Endodermal cell (in vitro differentiated cells): ENCODE results near the gene CYP2U1. TPM values are rescaled to one million over a fixed set of nuclear protein-coding genes. Genes with fewer than 3 reads are reported as not detected.

ENCODE experiments used
- DNase-seq: peaks from one replicate; pipeline ENCODE4 v3.0.0-alpha.2; 2017
- H3K27ac ChIP-seq: 2 replicates; pipeline ENCODE4 v1.5.1; 2013; ENCODE audit warnings: mild to moderate bottlenecking, low read depth, low read length, moderate library complexity
- H3K27me3 ChIP-seq: 2 replicates; pipeline ENCODE4 v1.6.1; 2013; ENCODE audit warnings: mild to moderate bottlenecking, low read length, moderate library complexity; ENCODE audit not compliant: insufficient read depth, control insufficient read depth, poor library complexity, severe bottlenecking
- H3K36me3 ChIP-seq: 2 replicates; pipeline ENCODE4 v1.7.0; 2013; ENCODE audit warnings: mild to moderate bottlenecking, low read length, moderate library complexity; ENCODE audit not compliant: control insufficient read depth, insufficient read depth
- H3K4me1 ChIP-seq: one replicate; pipeline ENCODE4 v1.7.0; 2013; ENCODE audit warnings: low read length; ENCODE audit not compliant: control insufficient read depth, insufficient read depth
- H3K4me3 ChIP-seq: 2 replicates; pipeline ENCODE4 v1.5.1; 2013; ENCODE audit warnings: mild to moderate bottlenecking, low read length, moderate library complexity
- H3K9ac ChIP-seq: 2 replicates; pipeline ENCODE4 v1.6.1; 2013; ENCODE audit warnings: mild to moderate bottlenecking, low read length, moderate library complexity; ENCODE audit not compliant: poor library complexity, severe bottlenecking; ENCODE audit errors: extremely low read depth
- H3K9me3 ChIP-seq: 2 replicates; pipeline ENCODE4 v1.6.1; 2013; ENCODE audit warnings: mild to moderate bottlenecking, low read length, moderate library complexity; ENCODE audit not compliant: control insufficient read depth
- H3K27ac Mint-ChIP-seq: 2 replicates; pipeline ENCODE4 v1.8.0; 2020; ENCODE audit warnings: mixed read lengths
- H3K27me3 Mint-ChIP-seq: 2 replicates; pipeline ENCODE4 v1.8.0; 2021; ENCODE audit warnings: mild to moderate bottlenecking, mixed read lengths; ENCODE audit not compliant: insufficient read depth
- H3K36me3 Mint-ChIP-seq: 2 replicates; pipeline ENCODE4 v1.8.0; 2020; ENCODE audit warnings: low read depth, mixed read lengths
- H3K4me1 Mint-ChIP-seq: 2 replicates; pipeline ENCODE4 v1.8.0; 2020; ENCODE audit warnings: mixed read lengths
- H3K4me3 Mint-ChIP-seq: 2 replicates; pipeline ENCODE4 v1.8.0; 2020; ENCODE audit warnings: mild to moderate bottlenecking, moderate library complexity, mixed read lengths
- H3K9me3 Mint-ChIP-seq: 2 replicates; pipeline ENCODE4 v1.8.0; 2020; ENCODE audit warnings: mild to moderate bottlenecking, mixed read lengths
- CTCF ChIP-seq: fragments of 200-600 bp; sonication (generic); conservative IDR thresholded peaks from 2 replicates; pipeline ENCODE4 v1.5.0; 2021; ENCODE audit warnings: antibody characterized with exemption, mild to moderate bottlenecking
- WGBS, 2 experiments: methylation state at CpG; one replicate each; pipeline versions ENCODE4 v1.1.5 to v1.1.7; 2013; ENCODE audit warnings: missing lambda C conversion rate in 2 of 2, mixed read lengths in 1 of 2; ENCODE audit not compliant: insufficient coverage in 1 of 2, insufficient read length in 1 of 2; 5-methylcytosine and 5-hydroxymethylcytosine counted together
- total RNA-seq, 2 donors: library from RNA; stranded (reverse); fragmentation: NEBNext Ultra II Directional in 1 of 2; extraction: Animal tissue kit (Norgen Biotek cat#: 25700) in 1 of 2; gene quantifications; 2 replicates in 1 of 2; 3 replicates in 1 of 2; pipeline ENCODE4 v1.2.1, GENCODE V29; 2021

The CYP2U1 gene
- total RNA-seq, 2 donors from 2014 or later: 2.2 to 3.7 TPM

GRCh38 chr4:107977482-107977881, 46.1 kb downstream of the CYP2U1 start:
- 93 to 98% methylated on average over 4 of the region's 4 CpGs for whole genome bisulfite sequencing, 2 experiments
- H3K36me3 Mint-ChIP-seq: no peaks in the 10 kb centered on the region
- no peak overlapping the region for H3K27ac ChIP-seq
- no peak for TF ChIP-seq CTCF
- H3K4me1 ChIP-seq: no peaks in the 10 kb centered on the region
- H3K9me3 Mint-ChIP-seq: peaks cover 3% of the 10 kb centered on the region
- H3K4me1 Mint-ChIP-seq: no peaks in the 10 kb centered on the region
- H3K4me3 Mint-ChIP-seq: no peak overlapping the region
- no peak overlapping the region for H3K4me3 ChIP-seq
- no peak overlapping the region for H3K9ac ChIP-seq
- H3K27ac Mint-ChIP-seq: no peak overlapping the region
- no peaks in the 10 kb centered on the region for H3K36me3 ChIP-seq
- no peaks in the 10 kb centered on the region for H3K27me3 ChIP-seq
- H3K9me3 ChIP-seq: no peaks in the 10 kb centered on the region
- DNase-seq: no peak
- no peaks in the 10 kb centered on the region for H3K27me3 Mint-ChIP-seq

GRCh38 chr4:107977966-107978705, 46.8 kb downstream of the CYP2U1 start:
- Mint-ChIP-seq H3K4me3 (no peak overlapping the region), H3K36me3 (no peaks in the 10 kb centered on the region), H3K4me1 (no peaks in the 10 kb centered on the region), H3K27me3 (peaks cover 2% of the 10 kb centered on the region), H3K27ac (no peak overlapping the region), H3K9me3 (peaks cover 3% of the 10 kb centered on the region)
- no peak overlapping the region for H3K9ac ChIP-seq
- no peak for TF ChIP-seq CTCF
- H3K4me1 ChIP-seq: no peaks in the 10 kb centered on the region
- DNase-seq: no peak
- no peak overlapping the region for H3K4me3 ChIP-seq
- no peaks in the 10 kb centered on the region for H3K36me3 ChIP-seq
- H3K27ac ChIP-seq: no peak overlapping the region
- H3K27me3 ChIP-seq: no peaks in the 10 kb centered on the region
- WGBS, 2 experiments: 71 to 89% methylated on average over 1 to 3 of the region's 3 CpGs
- H3K9me3 ChIP-seq: no peaks in the 10 kb centered on the region

GRCh38 chr4:107978716-107979451, 47.5 kb downstream of the CYP2U1 start:
- Histone ChIP-seq H3K4me3 (no peak overlapping the region), H3K4me1 (no peaks in the 10 kb centered on the region), H3K36me3 (no peaks in the 10 kb centered on the region), H3K9ac (no peak overlapping the region), H3K9me3 (no peaks in the 10 kb centered on the region), H3K27ac (no peak overlapping the region), H3K27me3 (no peaks in the 10 kb centered on the region)
- Mint-ChIP-seq H3K27me3 (peaks cover 2% of the 10 kb centered on the region), H3K4me1 (no peaks in the 10 kb centered on the region), H3K27ac (no peak overlapping the region), H3K36me3 (no peaks in the 10 kb centered on the region), H3K9me3 (peaks cover 3% of the 10 kb centered on the region), H3K4me3 (no peak overlapping the region)
- no peak for DNase-seq
- TF ChIP-seq CTCF: no peak
- WGBS, 2 experiments: 90 to 100% methylated on average over 1 to 2 of the region's 2 CpGs
